HG02798 (cell line): ENCODE data around the gene SMIM29.

ENCODE experiments used
- ATAC-seq: cut with Tn5 transposase; IDR thresholded peaks from one replicate; pipeline ENCODE4 v1.9.1; 2021; ENCODE audit warnings: mild to moderate bottlenecking; ENCODE audit not compliant: unreplicated experiment, poor library complexity

SMIM29 gene

GRCh38 chr6:34230653-34231371 is 18.0 kb downstream of the SMIM29 start:
- no peak for ATAC-seq

- ATAC-seq = no peak
Measured at GRCh38 chr6:34229877-34230276, 18.9 kb downstream of the SMIM29 start.

GRCh38 chr6:34227761-34228421 is 20.9 kb downstream of the SMIM29 start:
- ATAC-seq = no peak

GRCh38 chr6:34226731-34227586 is 21.8 kb downstream of the SMIM29 start:
- ATAC-seq = no peak

- ATAC-seq = no peak
Measured at GRCh38 chr6:34226066-34226465, 22.7 kb downstream of the SMIM29 start.

GRCh38 chr6:34225551-34225950 is 23.3 kb downstream of the SMIM29 start:
- no peak for ATAC-seq

GRCh38 chr6:34223956-34224940 is 24.6 kb downstream of the SMIM29 start:
- ATAC-seq = peak; percentile 93

- ATAC-seq = peak; percentile 21
Measured at GRCh38 chr6:34223381-34223955, 25.3 kb downstream of the SMIM29 start.

GRCh38 chr6:34218691-34219090 is 30.1 kb downstream of the SMIM29 start:
- no peak for ATAC-seq

GRCh38 chr6:34213772-34214171 is 35.0 kb downstream of the SMIM29 start:
- ATAC-seq = no peak

GRCh38 chr6:34207695-34208443 is 40.9 kb downstream of the SMIM29 start:
- ATAC-seq = no peak

- no peak for ATAC-seq
Measured at GRCh38 chr6:34206726-34207125, 42.1 kb downstream of the SMIM29 start.

- no peak for ATAC-seq
Measured at GRCh38 chr6:34205916-34206315, 42.9 kb downstream of the SMIM29 start.

- ATAC-seq = no peak
Measured at GRCh38 chr6:34205466-34205865, 43.3 kb downstream of the SMIM29 start.

- no peak for ATAC-seq
Measured at GRCh38 chr6:34204693-34205092, 44.1 kb downstream of the SMIM29 start.

- no peak for ATAC-seq
Measured at GRCh38 chr6:34202329-34203201, 46.2 kb downstream of the SMIM29 start.

GRCh38 chr6:34201455-34202107 is 47.2 kb downstream of the SMIM29 start:
- ATAC-seq = no peak
